ENCODE data around the gene FXYD6.

FXYD6 gene

GRCh38 chr11:117828611-117829368 lies 47.7 kb downstream of the FXYD6 start:
- DNase-seq (ENCODE audit: low read depth), result peak; percentile 36

GRCh38 chr11:117827521-117828511 lies 48.6 kb downstream of the FXYD6 start:
- no peak for DNase-seq (ENCODE audit: low read depth)

GRCh38 chr11:117826832-117827231 lies 49.6 kb downstream of the FXYD6 start:
- DNase-seq (ENCODE audit: low read depth), result no peak

GRCh38 chr11:117826190-117826570 lies 50.3 kb downstream of the FXYD6 start:
- DNase-seq (ENCODE audit: low read depth), result no peak

GRCh38 chr11:117825538-117826189 lies 50.8 kb downstream of the FXYD6 start:
- DNase-seq (ENCODE audit: low read depth), result no peak

GRCh38 chr11:117824571-117825537 lies 51.6 kb downstream of the FXYD6 start, which contains the start of gene FXYD2:
TSS of gene FXYD2 (minus strand) at chr11:117824744. CDS start at chr11:117824678, 66 bp downstream.
- DNase-seq (ENCODE audit: low read depth), result no peak

- no peak for DNase-seq (ENCODE audit: low read depth)
Observed at GRCh38 chr11:117823946-117824420, 52.5 kb downstream of the FXYD6 start.

- no peak for DNase-seq (ENCODE audit: low read depth)
Observed at GRCh38 chr11:117823294-117823945, 53.0 kb downstream of the FXYD6 start.

GRCh38 chr11:117822074-117823033 lies 54.1 kb downstream of the FXYD6 start:
- DNase-seq (ENCODE audit: low read depth), result no peak

GRCh38 chr11:117821431-117821830 lies 55.0 kb downstream of the FXYD6 start:
- no peak for DNase-seq (ENCODE audit: low read depth)

- DNase-seq (ENCODE audit: low read depth), result no peak
Observed at GRCh38 chr11:117820516-117820915, 55.9 kb downstream of the FXYD6 start.

- DNase-seq (ENCODE audit: low read depth), result no peak
Observed at GRCh38 chr11:117820071-117820470, 56.4 kb downstream of the FXYD6 start.

- DNase-seq (ENCODE audit: low read depth), result peak; percentile 62
Observed at GRCh38 chr11:117819096-117820040, 57.1 kb downstream of the FXYD6 start.

- DNase-seq (ENCODE audit: low read depth), result peak; percentile 58
Observed at GRCh38 chr11:117818041-117818873, 58.2 kb downstream of the FXYD6 start.

GRCh38 chr11:117817368-117818040 lies 59.0 kb downstream of the FXYD6 start:
- DNase-seq (ENCODE audit: low read depth), result peak; percentile 64

- no peak for DNase-seq (ENCODE audit: low read depth)
Observed at GRCh38 chr11:117816846-117817367, 59.6 kb downstream of the FXYD6 start.
